Ishikawa (cell line): Measurements from ENCODE around the gene SLC4A2.

Experiments
- CREB1 ChIP-seq: IDR thresholded peaks from 2 replicates; pipeline ENCODE4 v1.6.1; 2012; ENCODE audit warnings: low read depth
- EGR1 ChIP-seq: IDR thresholded peaks from 2 replicates; pipeline ENCODE4 v1.6.1; 2012
- EP300 ChIP-seq: IDR thresholded peaks from 2 replicates; pipeline ENCODE4 v1.6.1; 2012; ENCODE audit warnings: borderline replicate concordance
- FOXM1 ChIP-seq: IDR thresholded peaks from 2 replicates; pipeline ENCODE4 v1.6.1; 2012; ENCODE audit warnings: low read depth, borderline replicate concordance
- NFIC ChIP-seq: IDR thresholded peaks from 2 replicates; pipeline ENCODE4 v1.6.1; 2012
- RAD21 ChIP-seq: IDR thresholded peaks from 2 replicates; pipeline ENCODE4 v1.6.1; 2012; ENCODE audit warnings: low read depth
- TAF1 ChIP-seq: IDR thresholded peaks from 2 replicates; pipeline ENCODE4 v1.6.1; 2012; ENCODE audit warnings: low read depth, mild to moderate bottlenecking
- TCF12 ChIP-seq: IDR thresholded peaks from 2 replicates; pipeline ENCODE4 v1.6.1; 2012; ENCODE audit warnings: low read depth
- TEAD4 ChIP-seq: IDR thresholded peaks from 2 replicates; pipeline ENCODE4 v1.6.1; 2012
- ZBTB7A ChIP-seq: IDR thresholded peaks from 2 replicates; pipeline ENCODE4 v1.6.1; 2012; ENCODE audit warnings: low read depth
- TF ChIP-seq, protein P1 (sequence below): IDR thresholded peaks from 2 replicates; pipeline ENCODE4 v1.6.1; 2012
- TF ChIP-seq, protein P2 (sequence below): IDR thresholded peaks from 2 replicates; pipeline ENCODE4 v1.6.1; 2012; ENCODE audit warnings: low read depth, mild to moderate bottlenecking
- TF ChIP-seq, protein P3 (sequence below): IDR thresholded peaks from 2 replicates; pipeline ENCODE4 v1.6.1; 2012

Gene SLC4A2

DNA sequence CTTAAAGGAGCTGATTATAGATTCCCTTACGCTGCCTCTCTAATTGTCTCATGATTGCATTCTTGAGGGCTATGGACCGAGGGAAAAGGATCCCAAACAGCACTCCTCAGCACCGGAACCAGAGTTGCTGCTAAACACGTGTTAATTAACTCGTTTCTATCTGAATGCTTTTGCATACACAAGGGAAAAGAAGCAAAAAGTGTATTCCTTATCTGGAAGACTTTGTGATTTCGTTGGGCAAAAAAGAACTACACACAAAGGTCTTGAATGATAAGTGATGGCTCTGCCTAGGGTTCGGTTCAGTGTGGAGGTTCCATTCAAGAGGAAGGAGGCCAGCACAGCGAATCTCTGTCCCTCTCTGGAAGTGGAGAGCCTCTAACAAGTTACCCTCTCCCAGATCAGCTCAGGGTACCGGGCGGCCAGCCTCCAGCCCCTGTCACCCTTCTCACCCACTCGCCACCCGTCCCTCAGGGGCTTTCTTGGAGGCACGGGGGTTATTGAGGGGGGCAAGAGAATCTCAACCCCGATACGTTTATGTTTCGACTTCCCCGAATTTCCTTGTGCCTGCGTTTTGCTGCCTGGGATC, 515 bp upstream of the SLC4A2 start:
- TF ChIP-seq EP300, result no peak
- TF ChIP-seq, protein P1, sequence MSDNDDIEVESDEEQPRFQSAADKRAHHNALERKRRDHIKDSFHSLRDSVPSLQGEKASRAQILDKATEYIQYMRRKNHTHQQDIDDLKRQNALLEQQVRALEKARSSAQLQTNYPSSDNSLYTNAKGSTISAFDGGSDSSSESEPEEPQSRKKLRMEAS, result peak; percentile 36; the same call in 1 of the 2 replicates

DNA sequence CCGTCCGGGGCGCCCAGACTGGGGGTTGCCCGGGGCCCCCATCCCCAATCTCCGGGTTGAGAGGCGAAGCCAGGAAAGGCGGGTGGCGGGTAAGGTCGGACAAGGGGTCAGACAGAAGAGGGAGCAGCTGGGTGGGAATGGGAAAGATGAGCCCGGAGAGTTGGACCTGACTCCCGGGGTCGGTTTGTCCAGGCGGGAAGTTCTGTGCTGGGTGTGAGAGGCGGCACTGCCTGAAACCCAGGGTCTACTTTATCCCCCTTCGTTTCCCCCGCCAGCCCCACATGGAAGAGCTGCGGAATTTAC, 675 bp downstream of the SLC4A2 start:
- TF ChIP-seq, protein P2, sequence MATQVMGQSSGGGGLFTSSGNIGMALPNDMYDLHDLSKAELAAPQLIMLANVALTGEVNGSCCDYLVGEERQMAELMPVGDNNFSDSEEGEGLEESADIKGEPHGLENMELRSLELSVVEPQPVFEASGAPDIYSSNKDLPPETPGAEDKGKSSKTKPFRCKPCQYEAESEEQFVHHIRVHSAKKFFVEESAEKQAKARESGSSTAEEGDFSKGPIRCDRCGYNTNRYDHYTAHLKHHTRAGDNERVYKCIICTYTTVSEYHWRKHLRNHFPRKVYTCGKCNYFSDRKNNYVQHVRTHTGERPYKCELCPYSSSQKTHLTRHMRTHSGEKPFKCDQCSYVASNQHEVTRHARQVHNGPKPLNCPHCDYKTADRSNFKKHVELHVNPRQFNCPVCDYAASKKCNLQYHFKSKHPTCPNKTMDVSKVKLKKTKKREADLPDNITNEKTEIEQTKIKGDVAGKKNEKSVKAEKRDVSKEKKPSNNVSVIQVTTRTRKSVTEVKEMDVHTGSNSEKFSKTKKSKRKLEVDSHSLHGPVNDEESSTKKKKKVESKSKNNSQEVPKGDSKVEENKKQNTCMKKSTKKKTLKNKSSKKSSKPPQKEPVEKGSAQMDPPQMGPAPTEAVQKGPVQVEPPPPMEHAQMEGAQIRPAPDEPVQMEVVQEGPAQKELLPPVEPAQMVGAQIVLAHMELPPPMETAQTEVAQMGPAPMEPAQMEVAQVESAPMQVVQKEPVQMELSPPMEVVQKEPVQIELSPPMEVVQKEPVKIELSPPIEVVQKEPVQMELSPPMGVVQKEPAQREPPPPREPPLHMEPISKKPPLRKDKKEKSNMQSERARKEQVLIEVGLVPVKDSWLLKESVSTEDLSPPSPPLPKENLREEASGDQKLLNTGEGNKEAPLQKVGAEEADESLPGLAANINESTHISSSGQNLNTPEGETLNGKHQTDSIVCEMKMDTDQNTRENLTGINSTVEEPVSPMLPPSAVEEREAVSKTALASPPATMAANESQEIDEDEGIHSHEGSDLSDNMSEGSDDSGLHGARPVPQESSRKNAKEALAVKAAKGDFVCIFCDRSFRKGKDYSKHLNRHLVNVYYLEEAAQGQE, result no peak
- TF ChIP-seq NFIC, result no peak
- TF ChIP-seq ZBTB7A, result no peak
- TF ChIP-seq CREB1, result no peak

DNA sequence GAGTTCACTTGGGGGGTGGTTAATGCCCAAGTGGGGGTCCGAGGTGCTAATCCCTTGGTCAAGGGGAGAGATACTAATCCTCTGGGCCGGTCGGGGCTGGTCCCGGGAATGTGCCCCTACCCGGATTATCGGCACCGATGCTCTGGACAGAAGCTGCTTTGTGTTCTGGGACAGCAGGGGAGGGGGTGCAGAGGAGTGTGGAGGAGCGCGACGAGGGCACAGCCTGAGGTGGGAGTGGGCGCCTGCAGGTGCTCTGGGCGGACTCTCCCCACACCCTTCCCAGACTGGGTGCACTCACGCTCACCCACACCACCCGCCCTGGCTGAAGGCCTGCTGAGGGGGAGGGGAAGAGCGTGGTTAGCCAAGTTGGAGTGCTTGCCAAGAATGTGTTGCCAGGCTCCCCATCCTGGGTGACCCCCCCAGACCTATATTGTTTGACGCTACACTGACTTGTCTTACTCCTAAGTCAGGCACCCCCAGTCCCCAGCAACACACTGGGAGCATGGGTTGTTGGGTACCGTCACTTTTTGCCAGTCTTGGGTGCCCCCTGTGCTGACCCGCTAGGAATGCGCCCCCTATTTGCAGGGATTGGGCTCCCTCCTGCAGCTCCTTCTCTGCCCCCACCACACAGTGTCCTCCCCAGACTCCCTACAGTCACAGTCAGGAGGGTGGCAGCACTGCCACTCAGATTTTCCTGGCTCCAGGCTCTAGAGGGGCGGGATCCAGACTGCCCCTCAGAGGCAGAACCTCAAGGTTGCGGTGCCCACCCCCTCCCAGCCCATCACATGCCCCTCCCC, 1.2 kb downstream of the SLC4A2 start:
- TF ChIP-seq RAD21 (0 out of 2 replicates have a peak, but pooled peaks have one; percentile 1), NFIC (peak; percentile 95), TCF12 (peak; percentile 60), EGR1 (no peak), TAF1 (0 out of 2 replicates have a peak, but pooled peaks have one; percentile 20), FOXM1 (no peak), TEAD4 (peak; percentile 52; the same call in 1 of the 2 replicates), EP300 (0 out of 2 replicates have a peak, but pooled peaks have one; percentile 23)
- TF ChIP-seq, protein P2, result no peak
- TF ChIP-seq, protein P1, result peak; percentile 75; the same call in 1 of the 2 replicates

DNA sequence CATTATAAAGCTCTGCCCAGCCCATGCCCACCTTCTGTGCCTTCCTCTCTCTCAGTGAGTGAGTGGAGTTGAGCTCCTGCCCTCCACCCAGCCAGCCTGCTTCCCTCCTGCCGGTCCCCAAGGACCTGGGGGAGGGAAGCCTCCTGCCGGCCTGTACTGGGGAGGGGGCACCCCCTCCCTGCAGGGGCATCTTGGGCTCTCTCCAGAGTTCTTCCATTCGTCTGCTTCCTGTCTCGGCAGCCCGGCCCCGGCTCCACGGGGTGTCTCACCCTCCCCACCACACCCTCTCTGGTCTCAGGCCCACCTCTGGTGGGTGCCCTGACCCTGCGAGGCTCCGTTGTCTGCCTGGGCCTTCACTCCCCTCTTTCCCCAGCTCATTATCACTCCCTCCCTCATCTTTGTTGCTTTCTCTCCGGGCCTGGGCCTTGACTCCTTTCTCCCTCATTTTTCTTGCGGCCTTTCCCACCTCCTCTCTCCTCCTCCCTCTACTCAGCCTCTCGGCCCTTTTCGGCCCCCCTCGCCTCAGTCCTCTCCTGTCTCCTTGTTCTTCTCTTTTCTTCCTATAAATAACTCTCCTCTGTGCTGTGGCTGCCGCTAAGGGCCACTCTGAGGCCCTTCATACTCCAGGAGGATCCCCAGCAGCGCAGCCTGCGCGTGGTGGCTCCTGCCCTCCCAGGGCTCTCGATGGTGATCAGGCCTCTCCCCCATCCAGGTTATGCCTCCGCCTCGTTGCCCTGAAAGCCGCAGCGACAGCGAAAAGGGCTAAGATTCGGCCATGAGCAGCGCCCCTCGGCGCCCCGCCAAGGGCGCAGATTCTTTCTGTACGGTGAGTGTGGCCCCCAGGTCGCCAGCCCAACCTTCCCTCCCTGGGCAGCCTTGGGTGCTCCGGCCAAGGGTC, 2.1 kb downstream of the SLC4A2 start:
- TF ChIP-seq RAD21, result no peak

DNA sequence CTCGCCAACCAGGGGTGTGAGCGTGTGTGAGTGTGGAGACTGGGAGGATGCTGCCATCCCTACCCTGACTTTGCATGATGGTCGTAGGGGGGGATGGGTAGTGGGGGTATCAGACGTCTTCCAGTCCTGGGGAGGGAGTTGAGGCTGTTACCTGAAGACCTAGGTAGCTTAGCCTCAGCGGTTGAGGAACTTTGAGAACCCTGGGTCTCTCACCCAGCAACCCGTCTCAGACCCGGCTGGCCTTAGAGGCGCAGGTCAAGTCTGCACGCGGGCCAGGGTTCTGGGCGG, 2.7 kb downstream of the SLC4A2 start:
- TF ChIP-seq FOXM1, result no peak
- TF ChIP-seq, protein P1, result no peak
- no peak for TF ChIP-seq TCF12
- no peak for TF ChIP-seq RAD21
- TF ChIP-seq, protein P2, result no peak
- no peak for TF ChIP-seq CREB1
- TF ChIP-seq EP300, result no peak
- TF ChIP-seq, protein P3, sequence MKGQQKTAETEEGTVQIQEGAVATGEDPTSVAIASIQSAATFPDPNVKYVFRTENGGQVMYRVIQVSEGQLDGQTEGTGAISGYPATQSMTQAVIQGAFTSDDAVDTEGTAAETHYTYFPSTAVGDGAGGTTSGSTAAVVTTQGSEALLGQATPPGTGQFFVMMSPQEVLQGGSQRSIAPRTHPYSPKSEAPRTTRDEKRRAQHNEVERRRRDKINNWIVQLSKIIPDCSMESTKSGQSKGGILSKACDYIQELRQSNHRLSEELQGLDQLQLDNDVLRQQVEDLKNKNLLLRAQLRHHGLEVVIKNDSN, result no peak
- no peak for TF ChIP-seq EGR1
- no peak for TF ChIP-seq TAF1
- TF ChIP-seq TEAD4, result no peak
- TF ChIP-seq NFIC, result no peak
- no peak for TF ChIP-seq ZBTB7A
